Activated T-helper 2 cell treated with anti-CD3 and anti-CD28 coated beads, Interferon-gamma antibody, Interleukin-2, Interleukin-4, amounts not matched to agents 10 μg/mL and 5 μg/mL and 100 μg/mL, durations not matched to agents 14 hours and 24 hours and 36 hours (primary cell): ENCODE measurements around the gene KCNK3. TPM values are rescaled to one million over a fixed set of nuclear protein-coding genes. Genes with fewer than 3 reads are reported as not detected.
"Not testable (repeated sequence)": the region's sequence is repeated elsewhere in the genome, so short reads cannot be mapped to it uniquely, and the experiment has no call there.

Experiments
- DNase-seq: peaks from one replicate; pipeline ENCODE4 v3.0.0; 2021; ENCODE audit warnings: low spot score
- H3K27ac Mint-ChIP-seq: one replicate; pipeline ENCODE4 v1.8.0; 2021; ENCODE audit warnings: mixed read lengths
- H3K27me3 Mint-ChIP-seq: one replicate; pipeline ENCODE4 v1.8.0; 2021; ENCODE audit warnings: low read depth, mixed read lengths
- H3K36me3 Mint-ChIP-seq: one replicate; pipeline ENCODE4 v1.8.0; 2021; ENCODE audit warnings: low read depth, mixed read lengths
- H3K4me1 Mint-ChIP-seq: one replicate; pipeline ENCODE4 v1.8.0; 2021; ENCODE audit warnings: low read depth, mixed read lengths
- H3K4me3 Mint-ChIP-seq: one replicate; pipeline ENCODE4 v1.8.0; 2021; ENCODE audit warnings: low read depth, mild to moderate bottlenecking, moderate library complexity, mixed read lengths
- H3K9me3 Mint-ChIP-seq: one replicate; pipeline ENCODE4 v1.8.0; 2021; ENCODE audit warnings: mixed read lengths
- intact Hi-C: fragments of 100-400 bp; cut with micrococcal nuclease; formaldehyde crosslinking; loops from one replicate; pipeline ENCODE4 v1.15.1; 2023
- total RNA-seq: library from RNA; stranded (reverse); gene quantifications from 2 replicates; pipeline ENCODE4 v1.2.3, GENCODE V29; 2022

Gene KCNK3
- total RNA-seq, 1 donor from 2014 or later = not detected

GRCh38 chr2:26738481-26738880 lies 46.0 kb downstream of the KCNK3 start:
- intact Hi-C loops = no loop called here
- no peak for DNase-seq
- Mint-ChIP-seq H3K9me3 (no peaks in the 10 kb centered on the region), H3K27ac (no peak overlapping the region), H3K27me3 (peaks cover 9% of the 10 kb centered on the region), H3K4me3 (no peak overlapping the region), H3K4me1 (peaks cover 2% of the 10 kb centered on the region), H3K36me3 (no peaks in the 10 kb centered on the region)

- peaks cover 7% of the 10 kb centered on the region for H3K27me3 Mint-ChIP-seq
- H3K36me3 Mint-ChIP-seq = no peaks in the 10 kb centered on the region
- no peak for DNase-seq
- no peak overlapping the region for H3K4me3 Mint-ChIP-seq
- H3K27ac Mint-ChIP-seq = no peak overlapping the region
- no peaks in the 10 kb centered on the region for H3K9me3 Mint-ChIP-seq
- intact Hi-C loops = no loop called here
- H3K4me1 Mint-ChIP-seq = peaks cover 2% of the 10 kb centered on the region
Observed at GRCh38 chr2:26739514-26739913, 47.0 kb downstream of the KCNK3 start.

- no peaks in the 10 kb centered on the region for H3K9me3 Mint-ChIP-seq
- intact Hi-C loops = no loop called here
- no peak for DNase-seq
Observed at GRCh38 chr2:26740346-26740745, 47.8 kb downstream of the KCNK3 start.

GRCh38 chr2:26740890-26741302 lies 48.4 kb downstream of the KCNK3 start:
- H3K36me3 Mint-ChIP-seq = no peaks in the 10 kb centered on the region
- intact Hi-C loops = no loop called here
- H3K4me1 Mint-ChIP-seq = peaks cover 2% of the 10 kb centered on the region
- DNase-seq = no peak
- no peak overlapping the region for H3K27ac Mint-ChIP-seq
- H3K9me3 Mint-ChIP-seq = no peaks in the 10 kb centered on the region
- H3K27me3 Mint-ChIP-seq = peaks cover 7% of the 10 kb centered on the region
- H3K4me3 Mint-ChIP-seq = no peak overlapping the region

More at GRCh38 chr2:26740346-26740745, 47.8 kb downstream of the KCNK3 start:
- H3K27ac Mint-ChIP-seq = no peak overlapping the region
- peaks cover 2% of the 10 kb centered on the region for H3K4me1 Mint-ChIP-seq
- H3K36me3 Mint-ChIP-seq = no peaks in the 10 kb centered on the region
- no peak overlapping the region for H3K4me3 Mint-ChIP-seq
- H3K27me3 Mint-ChIP-seq = peaks cover 7% of the 10 kb centered on the region

GRCh38 chr2:26742048-26742770 lies 49.7 kb downstream of the KCNK3 start:
- Mint-ChIP-seq H3K4me1 (peaks cover 2% of the 10 kb centered on the region), H3K4me3 (no peak overlapping the region), H3K27me3 (peaks cover 7% of the 10 kb centered on the region), H3K27ac (no peak overlapping the region), H3K36me3 (no peaks in the 10 kb centered on the region), H3K9me3 (no peaks in the 10 kb centered on the region)
- intact Hi-C loops = no loop called here
- DNase-seq = no peak

GRCh38 chr2:26743852-26744251 lies 51.3 kb downstream of the KCNK3 start:
- intact Hi-C loops = no loop called here
- peaks cover 2% of the 10 kb centered on the region for H3K4me1 Mint-ChIP-seq
- H3K27me3 Mint-ChIP-seq = peaks cover 5% of the 10 kb centered on the region
- H3K4me3 Mint-ChIP-seq = no peak overlapping the region
- no peak for DNase-seq
- H3K36me3 Mint-ChIP-seq = no peaks in the 10 kb centered on the region
- H3K27ac Mint-ChIP-seq = no peak overlapping the region
- no peaks in the 10 kb centered on the region for H3K9me3 Mint-ChIP-seq

GRCh38 chr2:26744953-26745352 lies 52.4 kb downstream of the KCNK3 start:
- intact Hi-C loops = loop anchor here (1.0 kb wide), 1 partner anchor 140 kb away; no protein-coding TSS in a partner anchor
- peaks cover 6% of the 10 kb centered on the region for H3K27me3 Mint-ChIP-seq
- no peak overlapping the region for H3K27ac Mint-ChIP-seq
- no peaks in the 10 kb centered on the region for H3K9me3 Mint-ChIP-seq
- H3K36me3 Mint-ChIP-seq = no peaks in the 10 kb centered on the region
- DNase-seq = no peak
- peaks cover 2% of the 10 kb centered on the region for H3K4me1 Mint-ChIP-seq
- no peak overlapping the region for H3K4me3 Mint-ChIP-seq

GRCh38 chr2:26745609-26746327 lies 53.2 kb downstream of the KCNK3 start:
- Mint-ChIP-seq H3K4me1 (peaks cover 2% of the 10 kb centered on the region), H3K4me3 (no peak overlapping the region), H3K27me3 (peaks cover 6% of the 10 kb centered on the region), H3K27ac (no peak overlapping the region), H3K9me3 (no peaks in the 10 kb centered on the region), H3K36me3 (no peaks in the 10 kb centered on the region)
- intact Hi-C loops = loop anchor here (1.0 kb wide), 1 partner anchor 140 kb away; no protein-coding TSS in a partner anchor
- peak; percentile 53 for DNase-seq

- Mint-ChIP-seq H3K4me1 (no peaks in the 10 kb centered on the region), H3K4me3 (no peak overlapping the region), H3K27ac (no peak overlapping the region), H3K27me3 (peaks cover 5% of the 10 kb centered on the region), H3K9me3 (no peaks in the 10 kb centered on the region), H3K36me3 (no peaks in the 10 kb centered on the region)
- intact Hi-C loops = no loop called here
- no peak for DNase-seq
Observed at GRCh38 chr2:26746934-26747333, 54.4 kb downstream of the KCNK3 start.

GRCh38 chr2:26749787-26750420 lies 57.4 kb downstream of the KCNK3 start:
- intact Hi-C loops, H3K27me3 Mint-ChIP-seq, DNase-seq, H3K9me3 Mint-ChIP-seq, H3K4me3 Mint-ChIP-seq, H3K36me3 Mint-ChIP-seq, H3K4me1 Mint-ChIP-seq, H3K27ac Mint-ChIP-seq: not testable (repeated sequence)

- H3K27me3 Mint-ChIP-seq, H3K27ac Mint-ChIP-seq: not testable (repeated sequence)
Observed at GRCh38 chr2:26750467-26750866, 57.9 kb downstream of the KCNK3 start.

GRCh38 chr2:26752656-26753055 lies 60.1 kb downstream of the KCNK3 start:
- intact Hi-C loops = no loop called here
- no peak overlapping the region for H3K27ac Mint-ChIP-seq
- H3K27me3 Mint-ChIP-seq = peaks cover 3% of the 10 kb centered on the region
- DNase-seq = no peak
- no peak overlapping the region for H3K4me3 Mint-ChIP-seq
- no peaks in the 10 kb centered on the region for H3K9me3 Mint-ChIP-seq
- H3K36me3 Mint-ChIP-seq = no peaks in the 10 kb centered on the region
- peaks cover 3% of the 10 kb centered on the region for H3K4me1 Mint-ChIP-seq

More at GRCh38 chr2:26750467-26750866, 57.9 kb downstream of the KCNK3 start:
- H3K4me1 Mint-ChIP-seq, H3K36me3 Mint-ChIP-seq, DNase-seq, H3K4me3 Mint-ChIP-seq, intact Hi-C loops, H3K9me3 Mint-ChIP-seq: not testable (repeated sequence)

GRCh38 chr2:26754539-26754938 lies 62.0 kb downstream of the KCNK3 start:
- DNase-seq = no peak
- no peaks in the 10 kb centered on the region for H3K36me3 Mint-ChIP-seq
- H3K27me3 Mint-ChIP-seq = no peaks in the 10 kb centered on the region
- peaks cover 12% of the 10 kb centered on the region for H3K4me1 Mint-ChIP-seq
- intact Hi-C loops = no loop called here
- no peak overlapping the region for H3K4me3 Mint-ChIP-seq
- no peaks in the 10 kb centered on the region for H3K9me3 Mint-ChIP-seq
- H3K27ac Mint-ChIP-seq = no peak overlapping the region
